Myometrial cell (primary cell): ENCODE measurements around the gene FEM1C. TPM values are rescaled to one million over a fixed set of nuclear protein-coding genes. Genes with fewer than 3 reads are reported as not detected.

Experiments used
- total RNA-seq: library from RNA; depleted of rRNA; stranded (reverse); fragments of >200 nt; gene quantifications from 2 replicates; pipeline ENCODE4 v1.2.3, GENCODE V29; 2015

FEM1C gene, protein sequence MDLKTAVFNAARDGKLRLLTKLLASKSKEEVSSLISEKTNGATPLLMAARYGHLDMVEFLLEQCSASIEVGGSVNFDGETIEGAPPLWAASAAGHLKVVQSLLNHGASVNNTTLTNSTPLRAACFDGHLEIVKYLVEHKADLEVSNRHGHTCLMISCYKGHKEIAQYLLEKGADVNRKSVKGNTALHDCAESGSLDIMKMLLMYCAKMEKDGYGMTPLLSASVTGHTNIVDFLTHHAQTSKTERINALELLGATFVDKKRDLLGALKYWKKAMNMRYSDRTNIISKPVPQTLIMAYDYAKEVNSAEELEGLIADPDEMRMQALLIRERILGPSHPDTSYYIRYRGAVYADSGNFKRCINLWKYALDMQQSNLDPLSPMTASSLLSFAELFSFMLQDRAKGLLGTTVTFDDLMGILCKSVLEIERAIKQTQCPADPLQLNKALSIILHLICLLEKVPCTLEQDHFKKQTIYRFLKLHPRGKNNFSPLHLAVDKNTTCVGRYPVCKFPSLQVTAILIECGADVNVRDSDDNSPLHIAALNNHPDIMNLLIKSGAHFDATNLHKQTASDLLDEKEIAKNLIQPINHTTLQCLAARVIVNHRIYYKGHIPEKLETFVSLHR
- 10.7 and 11.5 TPM in 2 replicates for total RNA-seq

DNA sequence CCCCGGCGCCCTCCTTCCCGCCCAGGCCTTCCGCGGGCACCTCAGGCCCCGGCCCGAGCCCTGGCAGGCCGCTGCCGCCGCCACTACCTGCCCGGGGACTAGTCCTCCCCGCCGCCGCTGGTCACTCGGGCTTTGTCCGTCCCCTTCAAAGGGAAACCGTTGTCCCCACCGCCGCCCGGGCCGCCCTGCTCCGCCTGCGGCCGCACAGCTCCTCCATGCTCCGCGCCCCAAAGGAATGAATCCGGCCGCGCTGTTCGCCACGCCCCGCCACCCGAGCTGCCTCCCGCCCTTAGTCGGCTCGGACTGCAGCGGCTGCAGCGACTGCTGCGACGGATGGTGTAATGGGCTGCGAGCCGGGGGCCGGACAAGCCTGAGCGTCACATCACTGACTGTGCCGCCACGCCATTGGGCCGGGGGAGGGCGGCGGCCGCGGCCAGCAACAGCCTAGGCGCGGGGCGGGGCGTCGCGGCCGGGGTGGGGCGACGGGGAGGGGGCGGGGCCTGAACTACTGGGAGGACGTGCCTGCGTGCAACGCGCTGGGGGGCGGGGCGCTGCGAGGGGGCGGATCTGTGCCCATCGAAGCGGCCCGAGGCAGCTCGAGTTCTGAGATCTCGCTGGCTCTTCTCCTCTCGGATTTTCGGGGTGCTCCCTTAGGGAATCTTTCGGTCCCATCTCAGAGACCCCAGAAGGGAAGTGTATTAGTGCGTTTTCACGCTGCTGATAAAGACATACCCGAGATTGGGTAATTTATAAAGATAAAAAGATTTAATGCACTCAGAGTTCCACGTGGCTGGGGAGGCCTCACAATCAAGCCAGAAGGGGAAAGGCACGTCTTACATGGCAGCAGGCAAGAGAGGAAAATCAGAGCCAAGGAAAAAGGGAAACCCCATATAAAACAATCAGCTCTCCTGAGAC lies at the start of gene FEM1C:
FEM1C (minus strand) TSS at position 340 of the 915 bp plus-strand sequence. CDS start 1,282 bp downstream, outside the sequence.

Other genes starting within 250 kb of the FEM1C start
- gene CCDC112, start 248.1 kb downstream of the FEM1C start, total RNA-seq: 3.2 and 6.0 TPM in 2 replicates
- 9.5 and 16.7 TPM in 2 replicates for gene TICAM2, start 57.7 kb upstream of the FEM1C start, total RNA-seq
- 117 and 118 TPM in 2 replicates for gene TMED7, start 81.3 kb upstream of the FEM1C start, total RNA-seq